Activated naive CD8-positive, alpha-beta T cell treated with anti-CD3 and anti-CD28 coated beads for 36 hours (primary cell): ENCODE results near the gene SMYD4. TPM values are rescaled to one million over a fixed set of nuclear protein-coding genes. Genes with fewer than 3 reads are reported as not detected.
"Not testable (repeated sequence)": the region's sequence is repeated elsewhere in the genome, so short reads cannot be mapped to it uniquely, and the experiment has no call there.

Experiments
- DNase-seq: peaks from one replicate; pipeline ENCODE4 v3.0.0; 2021
- H3K27ac Mint-ChIP-seq: one replicate; pipeline ENCODE4 v1.8.0; 2022; ENCODE audit warnings: mild to moderate bottlenecking, moderate library complexity, mixed read lengths
- H3K27me3 Mint-ChIP-seq: one replicate; pipeline ENCODE4 v1.8.0; 2022; ENCODE audit warnings: mild to moderate bottlenecking, mixed read lengths
- H3K36me3 Mint-ChIP-seq: one replicate; pipeline ENCODE4 v1.8.0; 2021; ENCODE audit warnings: mild to moderate bottlenecking, mixed read lengths
- H3K4me1 Mint-ChIP-seq: one replicate; pipeline ENCODE4 v1.8.0; 2021; ENCODE audit warnings: mixed read lengths
- H3K4me3 Mint-ChIP-seq: one replicate; pipeline ENCODE4 v1.8.0; 2022; ENCODE audit warnings: mild to moderate bottlenecking, moderate library complexity, mixed read lengths
- H3K9me3 Mint-ChIP-seq: one replicate; pipeline ENCODE4 v1.8.0; 2022; ENCODE audit warnings: mixed read lengths
- total RNA-seq, 2 experiments: library from RNA; stranded (reverse); gene quantifications; one replicate each; pipeline ENCODE4 v1.2.3, GENCODE V29; 2021

The SMYD4 gene
- total RNA-seq, 2 experiments from 2014 or later: 20.0 to 21.0 TPM

- not testable (repeated sequence) for H3K36me3 Mint-ChIP-seq, H3K4me3 Mint-ChIP-seq, H3K27ac Mint-ChIP-seq, H3K4me1 Mint-ChIP-seq, H3K27me3 Mint-ChIP-seq, H3K9me3 Mint-ChIP-seq, DNase-seq
These were observed 87.8 kb downstream of the SMYD4 start for GRCh38 chr17:1741899-1742298.

GRCh38 chr17:1737531-1738291 lies 92.0 kb downstream of the SMYD4 start:
- H3K36me3 Mint-ChIP-seq: peaks cover 13% of the 10 kb centered on the region
- H3K9me3 Mint-ChIP-seq: no peaks in the 10 kb centered on the region
- H3K27ac Mint-ChIP-seq: no peak overlapping the region
- no peak for DNase-seq
- H3K4me1 Mint-ChIP-seq: peaks cover 9% of the 10 kb centered on the region
- H3K27me3 Mint-ChIP-seq: no peaks in the 10 kb centered on the region
- H3K4me3 Mint-ChIP-seq: no peak overlapping the region

GRCh38 chr17:1736348-1737281 lies 93.1 kb downstream of the SMYD4 start:
- no peaks in the 10 kb centered on the region for H3K27me3 Mint-ChIP-seq
- peaks cover 13% of the 10 kb centered on the region for H3K36me3 Mint-ChIP-seq
- no peak overlapping the region for H3K4me3 Mint-ChIP-seq
- peak; percentile 68 for DNase-seq
- peak overlapping the region; percentile 34 for H3K27ac Mint-ChIP-seq
- H3K9me3 Mint-ChIP-seq: no peaks in the 10 kb centered on the region
- peaks cover 9% of the 10 kb centered on the region for H3K4me1 Mint-ChIP-seq

- peaks cover 13% of the 10 kb centered on the region for H3K36me3 Mint-ChIP-seq
- no peak for DNase-seq
- H3K9me3 Mint-ChIP-seq: no peaks in the 10 kb centered on the region
- no peak overlapping the region for H3K27ac Mint-ChIP-seq
- H3K4me1 Mint-ChIP-seq: peaks cover 9% of the 10 kb centered on the region
- H3K4me3 Mint-ChIP-seq: no peak overlapping the region
- no peaks in the 10 kb centered on the region for H3K27me3 Mint-ChIP-seq
These were observed 93.8 kb downstream of the SMYD4 start for GRCh38 chr17:1735834-1736347.

- H3K4me1 Mint-ChIP-seq: peaks cover 9% of the 10 kb centered on the region
- no peak overlapping the region for H3K4me3 Mint-ChIP-seq
- peaks cover 13% of the 10 kb centered on the region for H3K36me3 Mint-ChIP-seq
- H3K27me3 Mint-ChIP-seq: no peaks in the 10 kb centered on the region
- no peaks in the 10 kb centered on the region for H3K9me3 Mint-ChIP-seq
- no peak overlapping the region for H3K27ac Mint-ChIP-seq
- DNase-seq: no peak
These were observed 94.3 kb downstream of the SMYD4 start for GRCh38 chr17:1735418-1735817.

GRCh38 chr17:1733759-1734158 lies 95.9 kb downstream of the SMYD4 start:
- Mint-ChIP-seq H3K27ac (no peak overlapping the region), H3K4me1 (peaks cover 9% of the 10 kb centered on the region), H3K36me3 (peaks cover 16% of the 10 kb centered on the region)

GRCh38 chr17:1732833-1733321 lies 96.8 kb downstream of the SMYD4 start:
- Mint-ChIP-seq H3K36me3 (peaks cover 16% of the 10 kb centered on the region), H3K4me1 (peaks cover 14% of the 10 kb centered on the region), H3K27me3 (no peaks in the 10 kb centered on the region), H3K27ac (no peak overlapping the region), H3K9me3 (no peaks in the 10 kb centered on the region), H3K4me3 (no peak overlapping the region)
- no peak for DNase-seq

More at GRCh38 chr17:1733759-1734158, 95.9 kb downstream of the SMYD4 start:
- no peak for DNase-seq
- H3K4me3 Mint-ChIP-seq: no peak overlapping the region
- no peaks in the 10 kb centered on the region for H3K27me3 Mint-ChIP-seq
- H3K9me3 Mint-ChIP-seq: no peaks in the 10 kb centered on the region

- DNase-seq: no peak
- Mint-ChIP-seq H3K36me3 (peaks cover 11% of the 10 kb centered on the region), H3K9me3 (no peaks in the 10 kb centered on the region), H3K4me3 (no peak overlapping the region), H3K27ac (no peak overlapping the region), H3K27me3 (no peaks in the 10 kb centered on the region), H3K4me1 (peaks cover 14% of the 10 kb centered on the region)
These were observed 97.4 kb downstream of the SMYD4 start for GRCh38 chr17:1732241-1732832.

- Mint-ChIP-seq H3K36me3 (peaks cover 9% of the 10 kb centered on the region), H3K9me3 (no peaks in the 10 kb centered on the region), H3K27ac (no peak overlapping the region), H3K4me1 (peaks cover 6% of the 10 kb centered on the region), H3K27me3 (no peaks in the 10 kb centered on the region), H3K4me3 (no peak overlapping the region)
- no peak for DNase-seq
These were observed 98.6 kb downstream of the SMYD4 start for GRCh38 chr17:1731194-1731506.

- DNase-seq: no peak
- Mint-ChIP-seq H3K27me3 (no peaks in the 10 kb centered on the region), H3K9me3 (no peaks in the 10 kb centered on the region), H3K36me3 (peaks cover 9% of the 10 kb centered on the region), H3K27ac (no peak overlapping the region), H3K4me1 (peaks cover 8% of the 10 kb centered on the region), H3K4me3 (no peak overlapping the region)
These were observed 99.1 kb downstream of the SMYD4 start for GRCh38 chr17:1730326-1731193.

GRCh38 chr17:1729966-1730325 lies 99.8 kb downstream of the SMYD4 start:
- Mint-ChIP-seq H3K27ac (peak overlapping the region; percentile 28), H3K27me3 (no peaks in the 10 kb centered on the region), H3K9me3 (no peaks in the 10 kb centered on the region), H3K4me3 (no peak overlapping the region), H3K4me1 (peaks cover 9% of the 10 kb centered on the region), H3K36me3 (peaks cover 9% of the 10 kb centered on the region)
- DNase-seq: no peak
